Measurements from ENCODE around the gene CD99.
"Not testable (repeated sequence)": the region's sequence is repeated elsewhere in the genome, so short reads cannot be mapped to it uniquely, and the experiment has no call there.

CD99 gene

GRCh38 chrX:2780472-2781225, 89.6 kb downstream of the CD99 start:
- not testable (repeated sequence) for DNase-seq

GRCh38 chrX:2781226-2781571, 90.1 kb downstream of the CD99 start:
- no peak for DNase-seq

- no peak for DNase-seq
Observed at GRCh38 chrX:2781698-2782097, 90.6 kb downstream of the CD99 start.

- no peak for DNase-seq
Observed at GRCh38 chrX:2782171-2782570, 91.1 kb downstream of the CD99 start.

GRCh38 chrX:2782778-2783177, 91.7 kb downstream of the CD99 start:
- DNase-seq, result no peak

GRCh38 chrX:2784026-2784425, 92.9 kb downstream of the CD99 start:
- DNase-seq, result no peak

GRCh38 chrX:2785538-2785937, 94.4 kb downstream of the CD99 start:
- no peak for DNase-seq

GRCh38 chrX:2788980-2789379, 97.9 kb downstream of the CD99 start:
- no peak for DNase-seq

- no peak for DNase-seq
Observed at GRCh38 chrX:2789569-2789968, 98.5 kb downstream of the CD99 start.

Measured in NCI-H2081 treated with DMSO at 0.1 percent for 48 hours (cell line).